Neural cell (in vitro differentiated cells): ENCODE data around the gene ITGB5.

ENCODE experiments used
- CTCF ChIP-seq: fragments of 450-650 bp; IDR thresholded peaks from 2 replicates; pipeline ENCODE4 v1.5.1; 2014; ENCODE audit warnings: antibody characterized with exemption, mild to moderate bottlenecking, moderate library complexity; ENCODE audit not compliant: poor library complexity, severe bottlenecking
- EP300 ChIP-seq: fragments of 450-650 bp; conservative IDR thresholded peaks from 2 replicates; pipeline ENCODE4 v1.6.1; 2014; ENCODE audit warnings: antibody characterized with exemption, mild to moderate bottlenecking, moderate library complexity; ENCODE audit not compliant: poor library complexity, severe bottlenecking
- EZH2 ChIP-seq: fragments of 200-600, 300-800 bp; shearing (Covaris generic), sonication (generic); IDR thresholded peaks from 2 replicates; pipeline ENCODE4 v1.6.1; 2014; ENCODE audit warnings: antibody characterized with exemption, low read length, borderline replicate concordance, mild to moderate bottlenecking; ENCODE audit not compliant: insufficient read depth, poor library complexity, severe bottlenecking
- MXI1 ChIP-seq: fragments of 450-650 bp; conservative IDR thresholded peaks from 2 replicates; pipeline ENCODE4 v1.6.1; 2014; ENCODE audit warnings: antibody characterized with exemption, mild to moderate bottlenecking; ENCODE audit not compliant: poor library complexity, severe bottlenecking
- POLR2AphosphoS5 ChIP-seq: IDR thresholded peaks from 2 replicates; pipeline ENCODE4 v1.6.1; 2012
- RAD21 ChIP-seq: fragments of 450-650 bp; conservative IDR thresholded peaks from 2 replicates; pipeline ENCODE4 v1.6.1; 2014; ENCODE audit warnings: antibody characterized with exemption, mild to moderate bottlenecking, moderate library complexity
- SMC3 ChIP-seq: fragments of 450-650 bp; conservative IDR thresholded peaks from 2 replicates; pipeline ENCODE4 v1.6.1; 2014; ENCODE audit warnings: antibody characterized with exemption, mild to moderate bottlenecking, moderate library complexity; ENCODE audit not compliant: poor library complexity
- TAF1 ChIP-seq: IDR thresholded peaks from 2 replicates; pipeline ENCODE4 v1.6.1; 2012; ENCODE audit warnings: low read depth
- TF ChIP-seq, protein P1 (sequence below): IDR thresholded peaks from 2 replicates; pipeline ENCODE4 v1.6.1; 2012; ENCODE audit warnings: borderline replicate concordance

DNA sequence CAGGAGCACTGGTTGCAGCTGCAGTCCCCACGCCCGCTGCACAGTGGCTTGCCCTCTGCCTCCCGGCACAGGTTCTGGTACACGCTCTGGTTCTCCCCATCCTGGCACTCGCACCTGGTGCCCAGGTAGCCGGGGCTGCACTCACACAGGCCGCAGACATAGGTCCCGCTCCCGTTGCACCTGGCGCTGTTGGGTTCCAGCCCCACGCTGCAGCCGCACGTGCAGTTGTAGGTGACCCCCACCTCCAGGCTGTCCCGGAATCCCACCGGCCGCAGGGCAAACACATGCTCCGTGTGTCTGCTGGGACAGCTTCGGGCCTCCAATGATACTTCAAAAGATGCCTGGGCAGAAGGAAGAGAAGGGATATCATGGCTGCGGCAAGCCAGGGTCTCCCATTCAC, 90.7 kb downstream of the ITGB5 start:
- TF ChIP-seq CTCF (no peak), RAD21 (no peak), EP300 (no peak), POLR2AphosphoS5 (no peak), TAF1 (no peak), EZH2 (no peak), MXI1 (no peak), SMC3 (no peak)
- TF ChIP-seq, protein P1, sequence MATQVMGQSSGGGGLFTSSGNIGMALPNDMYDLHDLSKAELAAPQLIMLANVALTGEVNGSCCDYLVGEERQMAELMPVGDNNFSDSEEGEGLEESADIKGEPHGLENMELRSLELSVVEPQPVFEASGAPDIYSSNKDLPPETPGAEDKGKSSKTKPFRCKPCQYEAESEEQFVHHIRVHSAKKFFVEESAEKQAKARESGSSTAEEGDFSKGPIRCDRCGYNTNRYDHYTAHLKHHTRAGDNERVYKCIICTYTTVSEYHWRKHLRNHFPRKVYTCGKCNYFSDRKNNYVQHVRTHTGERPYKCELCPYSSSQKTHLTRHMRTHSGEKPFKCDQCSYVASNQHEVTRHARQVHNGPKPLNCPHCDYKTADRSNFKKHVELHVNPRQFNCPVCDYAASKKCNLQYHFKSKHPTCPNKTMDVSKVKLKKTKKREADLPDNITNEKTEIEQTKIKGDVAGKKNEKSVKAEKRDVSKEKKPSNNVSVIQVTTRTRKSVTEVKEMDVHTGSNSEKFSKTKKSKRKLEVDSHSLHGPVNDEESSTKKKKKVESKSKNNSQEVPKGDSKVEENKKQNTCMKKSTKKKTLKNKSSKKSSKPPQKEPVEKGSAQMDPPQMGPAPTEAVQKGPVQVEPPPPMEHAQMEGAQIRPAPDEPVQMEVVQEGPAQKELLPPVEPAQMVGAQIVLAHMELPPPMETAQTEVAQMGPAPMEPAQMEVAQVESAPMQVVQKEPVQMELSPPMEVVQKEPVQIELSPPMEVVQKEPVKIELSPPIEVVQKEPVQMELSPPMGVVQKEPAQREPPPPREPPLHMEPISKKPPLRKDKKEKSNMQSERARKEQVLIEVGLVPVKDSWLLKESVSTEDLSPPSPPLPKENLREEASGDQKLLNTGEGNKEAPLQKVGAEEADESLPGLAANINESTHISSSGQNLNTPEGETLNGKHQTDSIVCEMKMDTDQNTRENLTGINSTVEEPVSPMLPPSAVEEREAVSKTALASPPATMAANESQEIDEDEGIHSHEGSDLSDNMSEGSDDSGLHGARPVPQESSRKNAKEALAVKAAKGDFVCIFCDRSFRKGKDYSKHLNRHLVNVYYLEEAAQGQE: no peak
